Astrocyte (in vitro differentiated cells and primary cell): ENCODE data around the gene PLA2G4F. TPM values are rescaled to one million over a fixed set of nuclear protein-coding genes. Genes with fewer than 3 reads are reported as not detected.

Experiments
- DNase-seq: peaks from one replicate; pipeline ENCODE4 v3.0.0-alpha.2; 2010; ENCODE audit warnings: low read depth
- FAIRE-seq: peaks from 2 replicates; lab custom pipeline; 2011; peaks lifted over from hg19 to GRCh38; lab: Jason Lieb, UNC
- H2AFZ ChIP-seq: 2 replicates; pipeline ENCODE4 v1.6.0; 2012; ENCODE audit warnings: low read depth, low read length, inconsistent platforms
- H3K27ac ChIP-seq: 2 replicates; pipeline ENCODE4 v1.5.1; 2011; ENCODE audit warnings: low read depth, low read length, inconsistent platforms
- H3K27me3 ChIP-seq: 2 replicates; pipeline ENCODE4 v1.6.0; 2011; ENCODE audit warnings: low read length, inconsistent platforms; ENCODE audit not compliant: insufficient read depth
- H3K36me3 ChIP-seq: 2 replicates; pipeline ENCODE4 v1.5.1; 2011; ENCODE audit warnings: low read length, inconsistent platforms; ENCODE audit not compliant: insufficient read depth
- H3K4me1 ChIP-seq: 2 replicates; pipeline ENCODE4 v1.5.1; 2011; ENCODE audit warnings: low read length, inconsistent platforms; ENCODE audit not compliant: insufficient read depth
- H3K4me2 ChIP-seq: 2 replicates; pipeline ENCODE4 v1.6.0; 2012; ENCODE audit warnings: low read length, inconsistent platforms
- H3K4me3 ChIP-seq: 2 replicates; pipeline ENCODE4 v1.5.1; 2011; ENCODE audit warnings: low read depth, mild to moderate bottlenecking, low read length, inconsistent platforms; ENCODE audit not compliant: insufficient read depth
- H3K79me2 ChIP-seq: 2 replicates; pipeline ENCODE4 v1.6.0; 2012; ENCODE audit warnings: mild to moderate bottlenecking, low read length, inconsistent platforms; ENCODE audit not compliant: insufficient read depth
- H3K9ac ChIP-seq: 2 replicates; pipeline ENCODE4 v1.6.0; 2012; ENCODE audit warnings: mild to moderate bottlenecking, low read length, inconsistent platforms
- H3K9me3 ChIP-seq: 2 replicates; pipeline ENCODE4 v1.5.1; 2012; ENCODE audit warnings: low read depth, mild to moderate bottlenecking, low read length, inconsistent platforms; ENCODE audit not compliant: insufficient read depth
- H4K20me1 ChIP-seq: 2 replicates; pipeline ENCODE4 v1.6.0; 2012; ENCODE audit warnings: low read length, inconsistent platforms; ENCODE audit not compliant: insufficient read depth
- H3K27ac Mint-ChIP-seq: one replicate; pipeline ENCODE4 v1.8.0; 2021; ENCODE audit warnings: mild to moderate bottlenecking, mixed read lengths; ENCODE audit not compliant: unreplicated experiment
- H3K27me3 Mint-ChIP-seq: one replicate; pipeline ENCODE4 v1.8.0; 2021; ENCODE audit warnings: low read depth, mixed read lengths; ENCODE audit not compliant: unreplicated experiment
- H3K36me3 Mint-ChIP-seq: one replicate; pipeline ENCODE4 v1.8.0; 2021; ENCODE audit warnings: low read depth, mixed read lengths; ENCODE audit not compliant: unreplicated experiment
- H3K4me1 Mint-ChIP-seq: one replicate; pipeline ENCODE4 v1.8.0; 2021; ENCODE audit warnings: low read depth, mixed read lengths; ENCODE audit not compliant: unreplicated experiment
- H3K4me3 Mint-ChIP-seq: one replicate; pipeline ENCODE4 v1.8.0; 2021; ENCODE audit warnings: mild to moderate bottlenecking, moderate library complexity, mixed read lengths; ENCODE audit not compliant: unreplicated experiment
- H3K9me3 Mint-ChIP-seq: one replicate; pipeline ENCODE4 v1.8.0; 2021; ENCODE audit warnings: mild to moderate bottlenecking, mixed read lengths; ENCODE audit not compliant: unreplicated experiment
- CTCF ChIP-seq: IDR thresholded peaks from 2 replicates; pipeline ENCODE4 v1.5.1; 2011; ENCODE audit warnings: low read depth, mild to moderate bottlenecking, inconsistent platforms, low read length, moderate library complexity; ENCODE audit not compliant: insufficient read depth
- EZH2 ChIP-seq: IDR thresholded peaks from 2 replicates; pipeline ENCODE4 v1.6.1; 2012; ENCODE audit warnings: mild to moderate bottlenecking, low read length, inconsistent platforms; ENCODE audit not compliant: insufficient read depth
- total RNA-seq: library from RNA; stranded (reverse); gene quantifications from 2 replicates; pipeline ENCODE4 v1.2.1, GENCODE V29; 2021

Gene PLA2G4F
- total RNA-seq, 1 donor from 2014 or later: 0.30 TPM

- Mint-ChIP-seq H3K4me1 (peaks cover 2% of the 10 kb centered on the region), H3K4me3 (no peak overlapping the region), H3K27ac (no peak overlapping the region), H3K36me3 (no peaks in the 10 kb centered on the region), H3K9me3 (peaks cover 7% of the 10 kb centered on the region), H3K27me3 (peaks cover 21% of the 10 kb centered on the region)
- Histone ChIP-seq H3K9ac (no peak overlapping the region), H3K79me2 (no peaks in the 10 kb centered on the region), H3K36me3 (no peaks in the 10 kb centered on the region), H3K4me2 (no peak overlapping the region), H3K27ac (no peak overlapping the region), H3K9me3 (peaks cover 4% of the 10 kb centered on the region), H2AFZ (no peak overlapping the region), H4K20me1 (no peaks in the 10 kb centered on the region), H3K4me3 (no peak overlapping the region), H3K27me3 (peaks cover 29% of the 10 kb centered on the region), H3K4me1 (no peaks in the 10 kb centered on the region)
- FAIRE-seq (no peak), DNase-seq (no peak)
- TF ChIP-seq CTCF: no peak
These were observed 21.7 kb downstream of the PLA2G4F start for GRCh38 chr15:42134617-42135245.

- TF ChIP-seq CTCF (peak; percentile 42), EZH2 (no peak)
- peaks cover 14% of the 10 kb centered on the region for H3K27me3 Mint-ChIP-seq
- no peaks in the 10 kb centered on the region for H3K36me3 Mint-ChIP-seq
- Histone ChIP-seq H3K4me2 (no peak overlapping the region), H2AFZ (no peak overlapping the region), H3K4me3 (no peak overlapping the region), H4K20me1 (no peaks in the 10 kb centered on the region), H3K9me3 (peaks cover 1% of the 10 kb centered on the region), H3K36me3 (no peaks in the 10 kb centered on the region), H3K27ac (no peak overlapping the region), H3K79me2 (no peaks in the 10 kb centered on the region), H3K9ac (no peak overlapping the region), H3K27me3 (peaks cover 35% of the 10 kb centered on the region), H3K4me1 (no peaks in the 10 kb centered on the region)
- DNase-seq (no peak), FAIRE-seq (no peak)
- peaks cover 2% of the 10 kb centered on the region for H3K4me1 Mint-ChIP-seq
- H3K4me3 Mint-ChIP-seq: no peak overlapping the region
- H3K27ac Mint-ChIP-seq: no peak overlapping the region
- H3K9me3 Mint-ChIP-seq: no peaks in the 10 kb centered on the region
These were observed 22.4 kb downstream of the PLA2G4F start for GRCh38 chr15:42133886-42134502.

DNA sequence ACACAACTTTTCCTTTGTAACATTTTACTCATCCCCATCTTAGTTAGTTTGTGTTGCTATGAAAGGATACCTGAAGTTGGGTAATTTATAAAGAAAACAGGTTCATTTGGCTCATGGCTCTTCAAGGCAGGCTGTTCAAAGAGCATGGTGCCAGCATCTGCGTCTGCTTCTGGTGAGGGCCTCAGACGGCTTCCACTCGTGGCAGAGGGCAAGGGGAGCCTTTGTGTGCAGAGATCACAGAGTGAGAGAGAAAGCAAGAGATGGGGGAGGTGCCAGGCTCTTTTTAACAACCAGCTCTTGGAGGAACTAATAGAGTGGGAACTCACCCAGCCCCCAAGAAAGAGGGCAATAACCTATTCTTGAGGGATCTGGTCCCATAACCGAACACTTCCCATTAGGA is 23.1 kb downstream of the PLA2G4F start:
- Mint-ChIP-seq H3K27me3 (peaks cover 12% of the 10 kb centered on the region), H3K9me3 (no peaks in the 10 kb centered on the region), H3K4me3 (no peak overlapping the region), H3K4me1 (peaks cover 2% of the 10 kb centered on the region), H3K36me3 (no peaks in the 10 kb centered on the region), H3K27ac (no peak overlapping the region)
- no peak overlapping the region for H3K27ac ChIP-seq
- no peaks in the 10 kb centered on the region for H3K9me3 ChIP-seq
- no peaks in the 10 kb centered on the region for H3K36me3 ChIP-seq
- no peak overlapping the region for H3K4me2 ChIP-seq
- H4K20me1 ChIP-seq: no peaks in the 10 kb centered on the region
- DNase-seq (no peak), FAIRE-seq (no peak)
- no peak for TF ChIP-seq CTCF
- TF ChIP-seq EZH2: no peak
- no peaks in the 10 kb centered on the region for H3K4me1 ChIP-seq
- H2AFZ ChIP-seq: no peak overlapping the region
- no peak overlapping the region for H3K9ac ChIP-seq
- no peak overlapping the region for H3K4me3 ChIP-seq
- H3K79me2 ChIP-seq: no peaks in the 10 kb centered on the region
- peaks cover 37% of the 10 kb centered on the region for H3K27me3 ChIP-seq
